ENCODE data around the gene ZBTB5. TPM values are rescaled to one million over a fixed set of nuclear protein-coding genes. Genes with fewer than 3 reads are reported as not detected.

The ZBTB5 gene
- total and polyA plus RNA-seq, 2 of the 13 experiments (the other 11 are each of a cell fraction or from before 2014, with no cell fraction given), result 12.5 to 20.5 TPM

DNA sequence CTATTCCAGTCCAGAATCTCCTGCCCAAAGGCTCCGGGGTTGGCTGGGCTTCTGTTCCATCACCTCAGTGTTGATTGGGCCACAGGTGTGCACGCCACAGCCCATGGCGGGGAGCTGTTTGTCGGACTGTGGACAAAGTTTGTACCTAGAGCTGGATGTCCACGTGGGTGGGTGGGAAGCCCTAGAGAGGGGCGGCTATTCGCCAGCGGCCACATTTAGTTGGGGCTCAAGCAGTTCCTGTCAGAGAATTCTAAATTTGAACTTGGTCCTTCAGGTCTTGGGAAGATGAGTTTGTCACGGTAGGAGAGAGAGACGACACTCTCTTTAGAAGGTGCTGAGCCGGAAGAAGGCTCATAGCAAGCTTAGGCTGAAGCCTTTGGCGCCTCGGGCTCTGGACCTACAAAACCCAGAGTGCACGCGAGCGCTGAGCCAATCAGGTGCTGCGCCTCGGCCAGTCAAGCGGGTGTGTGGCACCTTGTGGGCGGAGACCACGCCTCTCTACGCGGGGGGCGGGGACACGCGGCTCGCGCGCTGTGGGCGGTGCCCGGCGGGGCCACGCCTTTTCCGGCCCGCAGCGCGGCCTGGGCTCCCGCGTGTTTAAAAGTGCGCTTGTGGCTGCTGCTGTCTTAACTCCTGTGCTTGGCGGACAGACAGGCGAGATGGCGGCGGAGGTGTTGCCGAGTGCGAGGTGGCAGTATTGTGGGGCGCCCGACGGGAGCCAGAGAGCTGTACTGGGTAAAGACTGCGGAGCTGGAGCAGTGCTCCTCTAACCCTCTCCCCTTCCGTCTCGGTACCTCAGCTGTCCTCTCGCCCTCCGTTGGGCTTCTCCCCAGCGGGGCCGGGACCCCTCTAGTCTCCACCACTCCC, 20.4 kb upstream of the ZBTB5 start, which contains the start of gene POLR1E (continued):
- TF ChIP-seq, protein P1, sequence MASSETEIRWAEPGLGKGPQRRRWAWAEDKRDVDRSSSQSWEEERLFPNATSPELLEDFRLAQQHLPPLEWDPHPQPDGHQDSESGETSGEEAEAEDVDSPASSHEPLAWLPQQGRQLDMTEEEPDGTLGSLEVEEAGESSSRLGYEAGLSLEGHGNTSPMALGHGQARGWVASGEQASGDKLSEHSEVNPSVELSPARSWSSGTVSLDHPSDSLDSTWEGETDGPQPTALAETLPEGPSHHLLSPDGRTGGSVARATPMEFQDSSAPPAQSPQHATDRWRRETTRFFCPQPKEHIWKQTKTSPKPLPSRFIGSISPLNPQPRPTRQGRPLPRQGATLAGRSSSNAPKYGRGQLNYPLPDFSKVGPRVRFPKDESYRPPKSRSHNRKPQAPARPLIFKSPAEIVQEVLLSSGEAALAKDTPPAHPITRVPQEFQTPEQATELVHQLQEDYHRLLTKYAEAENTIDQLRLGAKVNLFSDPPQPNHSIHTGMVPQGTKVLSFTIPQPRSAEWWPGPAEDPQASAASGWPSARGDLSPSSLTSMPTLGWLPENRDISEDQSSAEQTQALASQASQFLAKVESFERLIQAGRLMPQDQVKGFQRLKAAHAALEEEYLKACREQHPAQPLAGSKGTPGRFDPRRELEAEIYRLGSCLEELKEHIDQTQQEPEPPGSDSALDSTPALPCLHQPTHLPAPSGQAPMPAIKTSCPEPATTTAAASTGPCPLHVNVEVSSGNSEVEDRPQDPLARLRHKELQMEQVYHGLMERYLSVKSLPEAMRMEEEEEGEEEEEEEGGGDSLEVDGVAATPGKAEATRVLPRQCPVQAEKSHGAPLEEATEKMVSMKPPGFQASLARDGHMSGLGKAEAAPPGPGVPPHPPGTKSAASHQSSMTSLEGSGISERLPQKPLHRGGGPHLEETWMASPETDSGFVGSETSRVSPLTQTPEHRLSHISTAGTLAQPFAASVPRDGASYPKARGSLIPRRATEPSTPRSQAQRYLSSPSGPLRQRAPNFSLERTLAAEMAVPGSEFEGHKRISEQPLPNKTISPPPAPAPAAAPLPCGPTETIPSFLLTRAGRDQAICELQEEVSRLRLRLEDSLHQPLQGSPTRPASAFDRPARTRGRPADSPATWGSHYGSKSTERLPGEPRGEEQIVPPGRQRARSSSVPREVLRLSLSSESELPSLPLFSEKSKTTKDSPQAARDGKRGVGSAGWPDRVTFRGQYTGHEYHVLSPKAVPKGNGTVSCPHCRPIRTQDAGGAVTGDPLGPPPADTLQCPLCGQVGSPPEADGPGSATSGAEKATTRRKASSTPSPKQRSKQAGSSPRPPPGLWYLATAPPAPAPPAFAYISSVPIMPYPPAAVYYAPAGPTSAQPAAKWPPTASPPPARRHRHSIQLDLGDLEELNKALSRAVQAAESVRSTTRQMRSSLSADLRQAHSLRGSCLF (CRISPR knock-in tag; IDR thresholded peaks at IDR 0.05; ENCODE audit: borderline replicate concordance), result no peak
- TF ChIP-seq MAFG (CRISPR knock-in tag; IDR thresholded peaks at IDR 0.05) (no peak), ZNF547 (CRISPR knock-in tag; IDR thresholded peaks at IDR 0.05) (no peak), FIP1L1 (IDR thresholded peaks at IDR 0.05; ENCODE audit: borderline replicate concordance, insufficient read depth, low read depth, low read length) (no peak), POLR2A (IDR thresholded peaks at IDR 0.05; ENCODE audit: insufficient read depth in 1 of 2, low read depth in 2 of 2, low read length in 2 of 2) (peak; percentile 88 to 91), ARNTL (CRISPR knock-in tag; IDR thresholded peaks at IDR 0.05) (peak; percentile 80; the same call in 1 of the 2 replicates), NR2F1 (CRISPR knock-in tag; IDR thresholded peaks at IDR 0.05) (no peak), ZNF782 (CRISPR knock-in tag; IDR thresholded peaks at IDR 0.05; ENCODE audit: borderline replicate concordance) (no peak), ZNF629 (CRISPR knock-in tag; conservative IDR thresholded peaks at IDR 0.05) (0 out of 2 replicates have a peak, but pooled peaks have one; percentile 7), TCF12 (IDR thresholded peaks at IDR 0.05) (no peak), TCF12 (CRISPR knock-in tag; IDR thresholded peaks at IDR 0.05) (peak; percentile 53; the same call in 1 of the 2 replicates), NCOA1 (CRISPR knock-in tag; IDR thresholded peaks at IDR 0.05) (no peak), ZNF143 (CRISPR knock-in tag; IDR thresholded peaks at IDR 0.05) (peak; percentile 81), SOX6 (IDR thresholded peaks at IDR 0.05) (no peak), SOX6 (CRISPR knock-in tag; IDR thresholded peaks at IDR 0.05) (peak; percentile 34; the same call in 1 of the 2 replicates)
- TF ChIP-seq, protein P2, sequence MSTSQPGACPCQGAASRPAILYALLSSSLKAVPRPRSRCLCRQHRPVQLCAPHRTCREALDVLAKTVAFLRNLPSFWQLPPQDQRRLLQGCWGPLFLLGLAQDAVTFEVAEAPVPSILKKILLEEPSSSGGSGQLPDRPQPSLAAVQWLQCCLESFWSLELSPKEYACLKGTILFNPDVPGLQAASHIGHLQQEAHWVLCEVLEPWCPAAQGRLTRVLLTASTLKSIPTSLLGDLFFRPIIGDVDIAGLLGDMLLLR (CRISPR knock-in tag; IDR thresholded peaks at IDR 0.05), result peak; percentile 88
- TF ChIP-seq, protein P3, sequence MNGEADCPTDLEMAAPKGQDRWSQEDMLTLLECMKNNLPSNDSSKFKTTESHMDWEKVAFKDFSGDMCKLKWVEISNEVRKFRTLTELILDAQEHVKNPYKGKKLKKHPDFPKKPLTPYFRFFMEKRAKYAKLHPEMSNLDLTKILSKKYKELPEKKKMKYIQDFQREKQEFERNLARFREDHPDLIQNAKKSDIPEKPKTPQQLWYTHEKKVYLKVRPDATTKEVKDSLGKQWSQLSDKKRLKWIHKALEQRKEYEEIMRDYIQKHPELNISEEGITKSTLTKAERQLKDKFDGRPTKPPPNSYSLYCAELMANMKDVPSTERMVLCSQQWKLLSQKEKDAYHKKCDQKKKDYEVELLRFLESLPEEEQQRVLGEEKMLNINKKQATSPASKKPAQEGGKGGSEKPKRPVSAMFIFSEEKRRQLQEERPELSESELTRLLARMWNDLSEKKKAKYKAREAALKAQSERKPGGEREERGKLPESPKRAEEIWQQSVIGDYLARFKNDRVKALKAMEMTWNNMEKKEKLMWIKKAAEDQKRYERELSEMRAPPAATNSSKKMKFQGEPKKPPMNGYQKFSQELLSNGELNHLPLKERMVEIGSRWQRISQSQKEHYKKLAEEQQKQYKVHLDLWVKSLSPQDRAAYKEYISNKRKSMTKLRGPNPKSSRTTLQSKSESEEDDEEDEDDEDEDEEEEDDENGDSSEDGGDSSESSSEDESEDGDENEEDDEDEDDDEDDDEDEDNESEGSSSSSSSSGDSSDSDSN (CRISPR knock-in tag; IDR thresholded peaks at IDR 0.05), result no peak; the same call in 1 of the 2 replicates
- TF ChIP-seq, protein P4, sequence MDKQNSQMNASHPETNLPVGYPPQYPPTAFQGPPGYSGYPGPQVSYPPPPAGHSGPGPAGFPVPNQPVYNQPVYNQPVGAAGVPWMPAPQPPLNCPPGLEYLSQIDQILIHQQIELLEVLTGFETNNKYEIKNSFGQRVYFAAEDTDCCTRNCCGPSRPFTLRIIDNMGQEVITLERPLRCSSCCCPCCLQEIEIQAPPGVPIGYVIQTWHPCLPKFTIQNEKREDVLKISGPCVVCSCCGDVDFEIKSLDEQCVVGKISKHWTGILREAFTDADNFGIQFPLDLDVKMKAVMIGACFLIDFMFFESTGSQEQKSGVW (CRISPR knock-in tag; IDR thresholded peaks at IDR 0.05; ENCODE audit: borderline replicate concordance), result no peak
- TF ChIP-seq, protein P5, sequence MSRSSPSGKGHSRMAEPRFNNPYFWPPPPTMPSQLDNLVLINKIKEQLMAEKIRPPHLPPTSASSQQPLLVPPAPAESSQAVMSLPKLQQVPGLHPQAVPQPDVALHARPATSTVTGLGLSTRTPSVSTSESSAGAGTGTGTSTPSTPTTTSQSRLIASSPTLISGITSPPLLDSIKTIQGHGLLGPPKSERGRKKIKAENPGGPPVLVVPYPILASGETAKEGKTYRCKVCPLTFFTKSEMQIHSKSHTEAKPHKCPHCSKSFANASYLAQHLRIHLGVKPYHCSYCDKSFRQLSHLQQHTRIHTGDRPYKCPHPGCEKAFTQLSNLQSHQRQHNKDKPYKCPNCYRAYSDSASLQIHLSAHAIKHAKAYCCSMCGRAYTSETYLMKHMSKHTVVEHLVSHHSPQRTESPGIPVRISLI (CRISPR knock-in tag; IDR thresholded peaks at IDR 0.05; ENCODE audit: borderline replicate concordance), result no peak

All from HepG2 (cell line).